ENCODE results near the gene RC3H1.

DNA sequence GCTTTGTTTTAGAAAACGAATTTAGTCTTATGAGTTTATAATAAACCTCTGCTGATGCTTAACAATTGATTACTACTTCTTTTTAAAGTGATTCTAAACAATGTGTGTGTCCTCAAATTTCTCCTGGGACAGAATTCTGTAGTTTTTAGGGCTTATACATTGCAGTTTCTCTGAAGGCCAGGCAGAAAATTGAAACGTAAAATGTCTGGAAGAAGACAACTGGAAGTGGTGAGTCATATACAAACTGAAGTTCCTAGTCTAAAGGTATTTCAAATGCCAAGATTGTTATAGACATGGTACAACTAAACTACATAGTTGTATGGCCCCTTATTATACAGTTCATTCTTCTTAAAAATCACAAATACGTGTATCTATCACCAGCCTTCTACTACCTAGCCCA, 30.5 kb upstream of the RC3H1 start:
- no peak for TF ChIP-seq EZH2phosphoT487 (IDR thresholded peaks at IDR 0.05; ENCODE audit: low read length)
- TF ChIP-seq, protein P1, sequence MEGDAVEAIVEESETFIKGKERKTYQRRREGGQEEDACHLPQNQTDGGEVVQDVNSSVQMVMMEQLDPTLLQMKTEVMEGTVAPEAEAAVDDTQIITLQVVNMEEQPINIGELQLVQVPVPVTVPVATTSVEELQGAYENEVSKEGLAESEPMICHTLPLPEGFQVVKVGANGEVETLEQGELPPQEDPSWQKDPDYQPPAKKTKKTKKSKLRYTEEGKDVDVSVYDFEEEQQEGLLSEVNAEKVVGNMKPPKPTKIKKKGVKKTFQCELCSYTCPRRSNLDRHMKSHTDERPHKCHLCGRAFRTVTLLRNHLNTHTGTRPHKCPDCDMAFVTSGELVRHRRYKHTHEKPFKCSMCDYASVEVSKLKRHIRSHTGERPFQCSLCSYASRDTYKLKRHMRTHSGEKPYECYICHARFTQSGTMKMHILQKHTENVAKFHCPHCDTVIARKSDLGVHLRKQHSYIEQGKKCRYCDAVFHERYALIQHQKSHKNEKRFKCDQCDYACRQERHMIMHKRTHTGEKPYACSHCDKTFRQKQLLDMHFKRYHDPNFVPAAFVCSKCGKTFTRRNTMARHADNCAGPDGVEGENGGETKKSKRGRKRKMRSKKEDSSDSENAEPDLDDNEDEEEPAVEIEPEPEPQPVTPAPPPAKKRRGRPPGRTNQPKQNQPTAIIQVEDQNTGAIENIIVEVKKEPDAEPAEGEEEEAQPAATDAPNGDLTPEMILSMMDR (IDR thresholded peaks at IDR 0.05; ENCODE audit: low read length) = no peak
- TF ChIP-seq EZH2 (optimal IDR thresholded peaks at IDR 0.05; ENCODE audit: low read depth, low read length) = no peak

Data from MM.1S (cell line).